ENCODE data around the gene HSD17B2.

GRCh38 chr16:82037666-82038065, 2.6 kb downstream of the HSD17B2 start:
- TF ChIP-seq SMC3 (IDR thresholded peaks at IDR 0.05; ENCODE audit: low read depth, low read length) (no peak), CTCF (conservative IDR thresholded peaks at IDR 0.05; ENCODE audit: low read depth, low read length) (no peak), MXI1 (IDR thresholded peaks at IDR 0.05; ENCODE audit: borderline replicate concordance, low read depth, low read length) (no peak), RAD21 (IDR thresholded peaks at IDR 0.05; ENCODE audit: low read length) (no peak), USF2 (IDR thresholded peaks at IDR 0.05; ENCODE audit: low read depth, low read length) (no peak), RFX5 (IDR thresholded peaks at IDR 0.05; ENCODE audit: low read depth, low read length) (no peak), MAFK (IDR thresholded peaks at IDR 0.05; ENCODE audit: low read depth, low read length) (no peak), BHLHE40 (IDR thresholded peaks at IDR 0.05; ENCODE audit: low read depth, low read length) (no peak), FOS (IDR thresholded peaks at IDR 0.05; ENCODE audit: low read depth, low read length) (no peak), POLR2A (IDR thresholded peaks at IDR 0.05; ENCODE audit: low read depth, low read length) (no peak), RCOR1 (IDR thresholded peaks at IDR 0.05; ENCODE audit: insufficient replicate concordance, low read length) (no peak), CHD1 (IDR thresholded peaks at IDR 0.05; ENCODE audit: low read depth, low read length) (no peak), MAZ (IDR thresholded peaks at IDR 0.05; ENCODE audit: borderline replicate concordance, low read depth, low read length) (no peak)

Measured in IMR-90 (cell line).